Ectodermal cell (in vitro differentiated cells): ENCODE measurements around the gene FDX2. TPM values are rescaled to one million over a fixed set of nuclear protein-coding genes. Genes with fewer than 3 reads are reported as not detected.
A peak's percentile ranks its signal among the peaks of the same experiment; 100 is the strongest.

Source experiments
- H3K27ac ChIP-seq: 2 replicates; pipeline ENCODE4 v1.7.0; 2013; ENCODE audit warnings: mild to moderate bottlenecking, low read depth, low read length; ENCODE audit not compliant: insufficient read depth, poor library complexity, severe bottlenecking
- H3K27me3 ChIP-seq: 2 replicates; pipeline ENCODE4 v1.7.0; 2013; ENCODE audit warnings: mild to moderate bottlenecking, low read length; ENCODE audit not compliant: insufficient read depth, control insufficient read depth, poor library complexity, severe bottlenecking
- H3K36me3 ChIP-seq: one replicate; pipeline ENCODE4 v1.7.0; 2013; ENCODE audit warnings: low read length; ENCODE audit not compliant: control insufficient read depth, insufficient read depth
- H3K4me1 ChIP-seq: one replicate; pipeline ENCODE4 v1.7.0; 2013; ENCODE audit warnings: low read length; ENCODE audit not compliant: control insufficient read depth, insufficient read depth
- H3K4me3 ChIP-seq: 2 replicates; pipeline ENCODE4 v1.7.0; 2013; ENCODE audit warnings: low read depth, low read length, control low read depth; ENCODE audit not compliant: insufficient read depth
- H3K9me3 ChIP-seq: 2 replicates; pipeline ENCODE4 v1.7.0; 2013; ENCODE audit warnings: mild to moderate bottlenecking, low read length, moderate library complexity; ENCODE audit not compliant: control insufficient read depth
- WGBS, 2 experiments: methylation state at CpG; one replicate each; pipeline ENCODE4 v1.1.7; 2013; ENCODE audit warnings: missing lambda C conversion rate in 2 of 2; 5-methylcytosine and 5-hydroxymethylcytosine counted together
- polyA plus RNA-seq, 4 experiments: library from polyadenylated mRNA; stranded (reverse); fragments of 50-300 nt; gene quantifications; one replicate each; pipeline ENCODE4 v1.2.3, GENCODE V29; 2013

FDX2 gene
- 23.5 TPM for polyA plus RNA-seq (2013, experiment 1 of 4)
- 22.4 TPM for polyA plus RNA-seq (2013, experiment 2 of 4)
- 20.5 TPM for polyA plus RNA-seq (2013, experiment 3 of 4)
- polyA plus RNA-seq (2013, experiment 4 of 4), result 25.6 TPM

DNA sequence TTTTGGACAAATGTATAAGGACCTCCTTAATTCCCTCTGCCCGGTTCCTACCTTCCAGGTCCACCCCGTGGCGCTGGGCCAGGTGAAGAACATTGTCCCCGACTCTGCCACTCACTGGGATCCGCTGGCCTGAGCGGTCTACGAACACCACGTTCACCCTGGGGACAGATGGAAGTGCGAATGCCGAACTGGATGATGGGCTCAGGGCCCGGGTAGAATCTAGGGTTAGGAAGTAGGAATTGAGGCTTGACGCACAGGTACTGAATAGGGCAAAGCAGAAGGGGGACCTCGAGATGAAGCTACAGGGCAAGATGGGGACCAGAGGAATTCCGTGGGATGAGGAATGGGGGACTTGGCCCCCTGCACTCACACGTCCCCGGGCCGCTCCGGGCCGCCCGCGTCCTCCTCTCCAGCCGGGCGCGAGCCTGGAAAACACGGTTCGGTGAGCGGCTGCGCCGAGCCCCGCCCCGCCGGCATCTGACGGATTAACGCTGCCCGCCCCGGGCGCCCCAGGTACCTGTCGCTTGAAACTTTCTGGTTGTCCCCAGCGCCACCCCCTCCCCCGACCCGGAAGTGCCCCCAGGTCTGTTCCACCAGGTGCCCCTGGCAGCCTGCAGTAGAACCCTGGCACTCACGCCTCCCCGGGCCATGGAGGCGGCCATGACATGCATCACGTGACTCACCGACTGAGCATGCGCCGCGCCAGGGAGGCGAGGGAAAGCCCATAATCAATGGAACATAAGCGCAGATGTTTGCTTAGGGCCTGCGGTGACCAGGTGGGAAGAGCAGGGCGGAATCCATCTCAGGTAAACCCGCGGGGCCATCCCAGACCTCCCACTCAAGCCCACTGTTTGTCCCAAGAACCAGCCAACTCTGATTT, at the start of gene FDX2:
FDX2 (minus strand) TSS at position 681 of the 880 bp plus-strand sequence; CDS start at position 662, 19 bp downstream.
- WGBS, 2 experiments, result 2% methylated on average over 55 of the region's 55 CpGs
- peaks cover 15% of the 10 kb centered on the region for H3K36me3 ChIP-seq
- no peaks in the 10 kb centered on the region for H3K9me3 ChIP-seq
- H3K27ac ChIP-seq, result peak within 1 kb of the TSS; percentile 50
- H3K4me1 ChIP-seq, result peaks cover 7% of the 10 kb centered on the region
- H3K4me3 ChIP-seq, result peak within 1 kb of the TSS; percentile 93
- H3K27me3 ChIP-seq, result no peaks in the 10 kb centered on the region

DNA sequence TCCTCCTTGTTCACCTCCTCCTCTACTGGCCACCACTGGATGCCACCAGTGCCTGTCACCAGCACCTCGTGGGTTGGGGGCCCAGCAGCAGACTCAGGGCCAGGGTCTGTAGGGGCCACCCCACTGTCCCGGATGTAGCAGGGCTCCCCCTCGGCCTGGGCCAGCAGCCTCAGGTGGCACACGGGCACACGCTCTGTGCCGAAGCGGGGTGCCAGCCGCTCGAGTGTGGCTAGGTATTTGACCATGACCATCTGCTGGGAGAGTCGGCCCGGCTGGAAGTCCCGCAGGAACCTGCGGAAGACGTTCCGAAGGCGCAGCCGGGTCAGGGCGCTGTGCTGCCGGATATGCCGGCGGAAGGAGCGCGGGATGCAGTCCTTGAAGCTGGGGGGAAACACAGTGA, 49.7 kb upstream of the FDX2 start:
- no peaks in the 10 kb centered on the region for H3K4me1 ChIP-seq
- H3K9me3 ChIP-seq, result no peaks in the 10 kb centered on the region
- peaks cover 25% of the 10 kb centered on the region for H3K36me3 ChIP-seq
- WGBS, 2 experiments, result 95 to 96% methylated on average over 23 of the region's 23 CpGs
- no peak overlapping the region for H3K4me3 ChIP-seq
- H3K27me3 ChIP-seq, result no peaks in the 10 kb centered on the region
- H3K27ac ChIP-seq, result no peak overlapping the region

DNA sequence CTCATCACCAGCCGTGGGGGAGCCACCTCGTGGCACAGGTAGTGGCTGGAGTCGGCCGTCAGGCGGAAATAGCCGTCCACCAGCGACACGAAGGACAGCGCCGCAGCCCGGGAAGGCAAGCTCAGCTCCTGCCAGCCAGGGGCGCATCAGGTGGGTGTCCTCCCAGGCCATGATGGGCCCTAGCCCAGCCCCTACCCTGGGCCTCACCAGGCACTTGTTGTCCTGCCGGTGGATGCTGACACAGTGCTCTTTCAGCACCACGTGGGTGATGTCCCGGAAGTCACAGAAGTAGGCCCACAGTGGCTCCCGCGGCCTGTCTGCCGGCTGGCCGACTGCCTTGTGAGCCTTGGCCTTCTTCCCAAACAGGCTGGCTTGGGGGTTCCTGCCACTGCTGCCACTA, 48.8 kb upstream of the FDX2 start:
- Histone ChIP-seq H3K27ac (no peak overlapping the region), H3K36me3 (peaks cover 25% of the 10 kb centered on the region), H3K4me3 (no peak overlapping the region), H3K9me3 (no peaks in the 10 kb centered on the region), H3K4me1 (no peaks in the 10 kb centered on the region), H3K27me3 (no peaks in the 10 kb centered on the region)
- WGBS, 2 experiments, result 93 to 95% methylated on average over 19 of the region's 19 CpGs

DNA sequence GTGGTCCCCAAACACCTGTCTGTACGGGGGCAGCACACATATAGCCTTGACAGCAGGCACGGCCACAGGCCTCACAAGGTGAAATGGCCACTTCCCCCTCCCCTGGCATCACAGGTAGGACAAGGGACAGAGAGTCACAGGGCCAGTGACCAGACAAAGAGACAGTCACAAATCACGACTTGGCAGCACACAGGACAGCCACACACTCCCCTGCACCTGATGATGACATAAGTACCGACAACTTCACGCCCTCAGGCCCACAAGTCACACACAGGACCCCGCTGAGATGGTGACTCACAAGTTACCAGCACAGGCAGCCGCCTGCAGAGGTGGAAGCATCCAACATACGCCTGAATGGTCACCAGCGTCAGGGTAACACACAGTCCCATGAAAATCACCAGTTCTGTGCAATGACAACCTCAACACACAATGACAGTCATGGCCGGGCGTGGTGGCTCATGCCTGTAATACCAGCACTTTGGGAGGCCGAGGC, 48.0 kb upstream of the FDX2 start:
- H3K9me3 ChIP-seq, result no peaks in the 10 kb centered on the region
- no peak overlapping the region for H3K4me3 ChIP-seq
- 92 to 93% methylated on average over 12 of the region's 12 CpGs for WGBS, 2 experiments
- peaks cover 18% of the 10 kb centered on the region for H3K36me3 ChIP-seq
- H3K27ac ChIP-seq, result no peak overlapping the region
- H3K4me1 ChIP-seq, result no peaks in the 10 kb centered on the region
- H3K27me3 ChIP-seq, result no peaks in the 10 kb centered on the region

DNA sequence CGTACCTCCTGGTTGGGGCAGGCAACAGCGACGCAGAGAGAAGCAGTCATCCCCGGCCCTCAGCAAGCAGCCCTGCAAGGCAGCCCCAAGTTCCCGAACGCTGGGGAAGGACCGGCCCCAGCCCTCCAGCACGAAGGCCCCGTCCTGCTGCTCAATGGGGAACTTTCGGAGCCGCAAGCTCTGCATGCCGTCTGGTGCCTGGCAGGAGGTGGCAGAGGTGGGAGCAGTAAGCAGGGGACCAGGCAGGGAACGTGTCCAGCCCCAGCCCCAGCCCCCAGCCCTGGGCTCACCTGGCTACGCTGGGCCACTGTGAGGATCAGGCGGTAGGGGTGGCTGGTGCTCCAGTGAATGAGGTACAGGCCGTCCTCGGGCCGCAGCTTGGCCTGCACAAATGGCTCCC, 46.4 kb upstream of the FDX2 start:
- Histone ChIP-seq H3K27me3 (no peaks in the 10 kb centered on the region), H3K9me3 (no peaks in the 10 kb centered on the region), H3K27ac (no peak overlapping the region), H3K4me3 (no peak overlapping the region), H3K4me1 (no peaks in the 10 kb centered on the region), H3K36me3 (peaks cover 14% of the 10 kb centered on the region)
- WGBS, 2 experiments, result 94 to 95% methylated on average over 18 of the region's 18 CpGs

DNA sequence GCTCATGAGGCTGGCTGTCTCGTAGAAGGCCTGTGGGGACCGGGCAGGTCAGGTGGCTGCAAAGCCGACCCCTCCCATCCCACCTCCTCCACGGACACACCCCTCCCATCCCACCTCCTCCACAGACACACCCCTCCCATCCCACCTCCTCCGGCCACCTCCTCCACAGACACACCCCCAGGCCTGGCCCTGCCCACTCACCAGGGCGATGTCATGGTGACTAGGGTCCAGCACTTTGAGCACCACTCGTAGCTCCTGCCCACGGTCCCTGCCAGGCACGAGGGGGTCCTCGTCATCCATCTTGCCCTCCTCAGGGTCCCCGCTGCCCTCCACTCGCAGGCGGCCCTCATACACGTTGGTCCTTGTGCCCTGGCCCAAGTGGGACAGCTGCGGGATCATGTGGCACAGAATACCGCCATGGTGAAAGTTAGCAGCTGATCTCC, 45.8 kb upstream of the FDX2 start:
- H3K36me3 ChIP-seq, result peaks cover 14% of the 10 kb centered on the region
- no peaks in the 10 kb centered on the region for H3K9me3 ChIP-seq
- no peak overlapping the region for H3K4me3 ChIP-seq
- 88% methylated on average over 16 of the region's 16 CpGs for WGBS, 2 experiments
- no peaks in the 10 kb centered on the region for H3K27me3 ChIP-seq
- H3K4me1 ChIP-seq, result no peaks in the 10 kb centered on the region
- no peak overlapping the region for H3K27ac ChIP-seq

DNA sequence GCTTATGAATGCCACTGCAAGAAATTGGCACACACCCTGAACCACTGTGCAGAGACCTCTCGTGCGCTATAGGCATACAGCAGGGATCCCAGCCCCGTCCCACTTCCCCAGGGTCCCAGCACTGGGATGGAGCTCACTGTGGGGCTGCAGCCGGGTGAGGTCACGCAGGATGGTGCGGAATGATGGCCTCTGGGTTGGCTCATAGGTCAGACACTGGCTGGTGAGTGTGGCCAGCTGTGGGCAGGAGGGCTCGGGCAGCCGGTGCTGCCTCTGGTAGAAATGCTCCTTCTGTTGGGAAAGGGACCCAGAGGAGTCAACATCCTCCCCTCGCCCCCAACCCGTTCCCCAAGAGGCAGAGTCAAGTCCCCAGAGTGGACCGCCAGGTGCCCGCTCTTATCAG, 40.6 kb upstream of the FDX2 start:
- Histone ChIP-seq H3K4me3 (no peak overlapping the region), H3K36me3 (peaks cover 6% of the 10 kb centered on the region)

DNA sequence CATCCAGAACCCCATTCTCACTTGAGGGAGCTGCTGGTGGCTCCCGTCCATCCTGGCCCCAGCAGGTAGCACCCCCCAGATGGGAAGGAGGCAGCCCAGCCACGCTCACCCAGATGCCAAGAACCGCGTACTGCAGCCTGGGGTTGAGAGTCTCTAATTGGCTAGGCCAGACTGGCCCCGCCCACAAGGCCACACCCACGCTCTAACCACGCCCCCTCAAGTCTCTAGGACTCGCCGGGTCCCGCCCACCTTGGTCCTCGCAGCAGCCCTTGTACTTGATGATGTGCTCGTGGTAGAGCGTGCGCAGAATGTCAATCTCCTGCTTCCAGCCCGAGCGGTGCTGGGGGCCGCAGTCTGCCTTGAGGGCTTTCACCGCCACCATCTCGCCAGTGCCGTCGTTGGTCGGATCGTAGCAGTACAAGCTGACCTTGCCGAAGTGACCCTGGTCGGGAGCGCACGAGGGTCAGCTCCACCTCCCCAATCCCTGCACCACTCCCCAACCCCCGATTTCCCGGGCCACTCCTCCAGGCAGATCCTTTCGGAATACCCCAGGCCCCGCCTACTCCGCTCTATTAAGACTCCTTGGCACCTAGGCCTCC, 38.1 kb upstream of the FDX2 start:
- peaks cover 3% of the 10 kb centered on the region for H3K4me1 ChIP-seq
- H3K27me3 ChIP-seq, result no peaks in the 10 kb centered on the region
- WGBS, 2 experiments, result 26 to 37% methylated on average over 32 of the region's 32 CpGs
- peaks cover 6% of the 10 kb centered on the region for H3K36me3 ChIP-seq
- H3K4me3 ChIP-seq, result peak overlapping the region; percentile 34
- H3K27ac ChIP-seq, result peak overlapping the region; percentile 77
- no peaks in the 10 kb centered on the region for H3K9me3 ChIP-seq

More for the DNA sequence above, 40.6 kb upstream of the FDX2 start:
- Histone ChIP-seq H3K27ac (no peak overlapping the region), H3K4me1 (peaks cover 3% of the 10 kb centered on the region), H3K27me3 (no peaks in the 10 kb centered on the region), H3K9me3 (no peaks in the 10 kb centered on the region)
- WGBS, 2 experiments, result 95 to 96% methylated on average over 12 of the region's 12 CpGs

DNA sequence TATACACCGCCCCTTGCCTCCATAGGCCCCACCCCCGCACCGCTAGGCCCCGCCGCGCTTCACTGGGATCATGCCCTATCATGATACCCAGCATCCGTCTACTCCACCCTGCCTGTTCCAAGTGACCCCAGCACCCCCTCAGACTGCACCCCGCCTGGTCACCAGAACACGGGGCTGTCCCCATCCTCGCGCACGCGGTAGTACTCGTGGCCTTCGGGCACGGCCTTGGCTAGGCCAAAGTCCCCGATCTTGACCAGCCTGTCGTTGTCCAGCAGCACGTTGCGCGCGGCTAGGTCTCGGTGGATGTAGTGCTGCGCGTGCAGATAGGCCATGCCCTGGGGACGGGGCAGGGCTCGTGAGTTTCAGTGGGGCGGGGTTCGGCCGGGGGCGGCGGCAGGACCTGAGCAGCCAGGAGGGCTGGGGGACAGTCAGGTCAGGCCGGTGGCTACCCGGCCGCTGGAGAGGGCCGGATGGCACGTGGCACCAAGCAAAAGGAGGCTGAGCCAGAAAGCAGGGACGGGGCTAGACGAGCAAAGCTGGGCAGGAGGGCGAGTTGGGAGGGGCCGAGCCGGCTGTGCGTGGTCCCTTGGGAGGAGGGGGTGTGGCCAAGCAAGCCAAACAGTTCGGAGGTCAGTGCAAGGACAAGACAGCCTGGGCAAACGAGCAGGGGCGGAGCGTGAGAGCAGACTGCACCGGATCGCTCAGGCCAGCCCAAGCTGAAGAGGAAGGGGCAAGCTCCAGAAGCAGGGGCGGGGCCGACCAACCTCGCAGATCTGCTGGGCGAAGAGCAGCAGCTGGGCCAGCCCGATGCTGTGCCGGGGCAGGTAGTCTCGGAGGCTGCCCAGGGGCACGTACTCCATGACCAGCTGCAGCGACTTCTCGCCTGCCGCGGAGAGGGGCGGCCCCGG, 37.2 kb upstream of the FDX2 start:
- no peaks in the 10 kb centered on the region for H3K9me3 ChIP-seq
- H3K27me3 ChIP-seq, result no peaks in the 10 kb centered on the region
- H3K4me1 ChIP-seq, result peaks cover 3% of the 10 kb centered on the region
- peaks cover 5% of the 10 kb centered on the region for H3K36me3 ChIP-seq
- H3K4me3 ChIP-seq, result peak overlapping the region; percentile 34
- 25 to 32% methylated on average over 63 of the region's 63 CpGs for WGBS, 2 experiments
- peak overlapping the region; percentile 77 for H3K27ac ChIP-seq
